ENCODE data around the gene CUEDC1. TPM values are rescaled to one million over a fixed set of nuclear protein-coding genes. Genes with fewer than 3 reads are reported as not detected.

Gene CUEDC1
- total RNA-seq, 1 donor from 2014 or later = 49.7 TPM

GRCh38 chr17:57864273-57864672 is 90.9 kb downstream of the CUEDC1 start:
- DNase-seq (ENCODE audit: low read depth) = no peak

GRCh38 chr17:57862694-57863667 is 92.2 kb downstream of the CUEDC1 start:
- no peak for DNase-seq (ENCODE audit: low read depth)

- no peak for DNase-seq (ENCODE audit: low read depth)
Observed at GRCh38 chr17:57861790-57862693, 93.2 kb downstream of the CUEDC1 start.

GRCh38 chr17:57861000-57861789 is 94.0 kb downstream of the CUEDC1 start:
- no peak for DNase-seq (ENCODE audit: low read depth)

- DNase-seq (ENCODE audit: low read depth) = no peak
Observed at GRCh38 chr17:57860414-57860999, 94.7 kb downstream of the CUEDC1 start.

GRCh38 chr17:57859601-57860413 is 95.4 kb downstream of the CUEDC1 start:
- DNase-seq (ENCODE audit: low read depth) = no peak

GRCh38 chr17:57858838-57859237 is 96.4 kb downstream of the CUEDC1 start:
- no peak for DNase-seq (ENCODE audit: low read depth)

GRCh38 chr17:57856792-57857620 is 98.2 kb downstream of the CUEDC1 start:
- DNase-seq (ENCODE audit: low read depth) = no peak

- no peak for DNase-seq (ENCODE audit: low read depth)
Observed at GRCh38 chr17:57855391-57856035, 99.7 kb downstream of the CUEDC1 start.

GRCh38 chr17:57853695-57854094 is 101.5 kb downstream of the CUEDC1 start:
- DNase-seq (ENCODE audit: low read depth) = no peak

GRCh38 chr17:57852955-57853328 is 102.3 kb downstream of the CUEDC1 start:
- no peak for DNase-seq (ENCODE audit: low read depth)

- DNase-seq (ENCODE audit: low read depth) = no peak
Observed at GRCh38 chr17:57852092-57852954, 102.9 kb downstream of the CUEDC1 start.

GRCh38 chr17:57849874-57850754 is 105.1 kb downstream of the CUEDC1 start, which contains the start of gene MRPS23:
MRPS23 (minus strand) TSS chr17:57850044; CDS start chr17:57850010, 34 bp downstream.
- DNase-seq (ENCODE audit: low read depth) = peak; percentile 99

- no peak for DNase-seq (ENCODE audit: low read depth)
Observed at GRCh38 chr17:57849163-57849873, 105.9 kb downstream of the CUEDC1 start.

All from myocyte (in vitro differentiated cells).